Skeletal muscle tissue (tissue), 4 donors: Measurements from ENCODE around the gene DGLUCY. TPM values are rescaled to one million over a fixed set of nuclear protein-coding genes. Genes with fewer than 3 reads are reported as not detected.

Experiments
- H3K27ac ChIP-seq: one replicate; pipeline ENCODE4 v1.7.0; 2013; ENCODE audit warnings: mild to moderate bottlenecking, low read depth, low read length, inconsistent platforms
- H3K27me3 ChIP-seq, 3 donors: one replicate each; pipeline ENCODE4 v1.7.0; 2013; ENCODE audit warnings: low read length in 3 of 3; ENCODE audit not compliant: control insufficient read depth in 3 of 3, insufficient read depth in 3 of 3
- H3K36me3 ChIP-seq, 3 donors: one replicate each; pipeline ENCODE4 v1.7.0; 2013; ENCODE audit warnings: low read length in 3 of 3; ENCODE audit not compliant: control insufficient read depth in 3 of 3, insufficient read depth in 3 of 3
- H3K4me1 ChIP-seq, 3 donors: one replicate each; pipeline ENCODE4 v1.7.0; 2013; ENCODE audit warnings: low read length in 3 of 3, mild to moderate bottlenecking in 3 of 3; ENCODE audit not compliant: control insufficient read depth in 3 of 3, insufficient read depth in 3 of 3
- H3K4me3 ChIP-seq, 3 donors: one replicate each; pipeline ENCODE4 v1.7.0; 2013; ENCODE audit warnings: low read length in 3 of 3
- H3K9ac ChIP-seq, 3 donors: one replicate each; pipeline ENCODE4 v1.7.0; 2013; ENCODE audit warnings: low read length in 3 of 3, mild to moderate bottlenecking in 3 of 3, moderate library complexity in 2 of 3, low read depth in 1 of 3
- H3K9me3 ChIP-seq, 3 donors: one replicate each; pipeline ENCODE4 v1.7.0; 2013; ENCODE audit warnings: low read length in 3 of 3; ENCODE audit not compliant: control insufficient read depth in 3 of 3
- total RNA-seq: library from RNA; depleted of rRNA; stranded (reverse); fragments of >200 nt; gene quantifications from one replicate; pipeline ENCODE4 v1.2.3, GENCODE V29; 2014
- donor health status: Osteomylitis.

Gene DGLUCY
- total RNA-seq, 1 donor from 2014 or later: 49.6 TPM

DNA sequence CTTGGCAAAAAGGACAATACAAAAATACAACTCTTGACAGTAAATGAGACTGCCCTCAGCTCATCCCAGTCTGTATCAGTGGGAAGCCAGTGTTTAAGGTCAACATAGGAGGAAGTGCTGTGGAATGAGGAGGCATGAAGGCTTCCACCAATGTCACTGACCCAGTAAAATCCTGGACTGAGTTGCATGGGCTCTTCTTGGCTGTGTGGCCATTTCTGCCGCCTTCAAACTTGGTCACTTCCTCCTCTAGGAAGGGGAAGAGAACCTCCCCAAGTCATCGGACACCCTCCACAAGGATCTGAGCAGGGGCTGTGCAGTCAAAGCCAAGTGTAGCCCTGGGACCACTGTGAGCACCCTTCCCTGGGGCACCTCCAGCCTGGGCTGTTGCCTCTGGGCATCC lies 118.7 kb downstream of the DGLUCY start:
- peaks cover 7 to 18% (median 16%) of the 10 kb centered on the region in 3 donors for H3K36me3 ChIP-seq
- H3K27ac ChIP-seq: no peak overlapping the region
- H3K4me3 ChIP-seq: no peak overlapping the region
- H3K27me3 ChIP-seq: no peaks in the 10 kb centered on the region
- H3K4me1 ChIP-seq: peaks cover 2 to 7% (median 2%) of the 10 kb centered on the region in 3 donors
- no peak overlapping the region for H3K9ac ChIP-seq
- H3K9me3 ChIP-seq: peaks cover 0 to 4% (median 0%) of the 10 kb centered on the region in 3 donors

DNA sequence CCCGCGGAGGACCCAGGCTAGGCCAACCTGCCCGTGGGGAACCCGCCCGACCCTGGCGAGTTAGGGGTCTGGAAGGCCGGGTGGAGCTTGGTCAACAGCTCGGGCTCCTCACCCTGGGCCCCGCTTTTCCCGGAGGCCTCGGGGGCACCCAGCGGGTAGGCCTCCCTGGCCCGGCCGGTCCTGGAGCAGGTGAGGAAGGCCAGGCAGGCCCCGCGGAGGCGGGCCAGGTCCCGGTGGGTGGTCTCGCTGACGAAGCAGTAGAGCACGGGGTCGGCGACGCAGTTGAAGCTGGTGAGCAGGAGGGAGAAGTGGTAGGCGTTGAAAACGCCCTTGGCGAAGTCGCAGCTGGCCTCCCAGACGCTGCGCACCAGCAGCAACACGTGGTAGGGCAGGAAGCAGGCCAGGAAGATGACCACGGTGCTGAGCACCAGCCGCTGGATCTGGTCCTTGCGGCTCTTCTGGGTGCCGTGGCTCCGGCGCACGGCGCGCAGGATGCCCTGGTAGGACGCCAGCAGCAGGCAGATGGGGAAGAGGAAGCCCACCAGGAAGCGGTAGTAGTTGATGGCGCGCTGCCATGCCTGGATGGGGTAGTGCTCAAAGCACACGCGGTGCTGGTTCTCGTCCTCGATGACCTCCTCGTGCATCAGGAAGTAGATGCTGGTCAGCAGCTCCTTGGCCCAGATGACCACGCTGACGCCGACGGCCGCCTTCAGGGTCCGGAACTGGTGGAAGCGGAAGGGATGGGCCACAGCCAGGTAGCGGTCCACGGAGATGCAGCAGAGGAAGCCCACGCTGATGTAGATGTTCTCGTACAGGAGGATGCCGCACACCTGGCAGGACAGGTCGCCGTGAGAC lies 120.3 kb downstream of the DGLUCY start:
- Histone ChIP-seq H3K36me3 (peaks cover 0 to 13% (median 10%) of the 10 kb centered on the region in 3 donors), H3K9ac (no peak overlapping the region), H3K9me3 (peaks cover 0 to 4% (median 0%) of the 10 kb centered on the region in 3 donors), H3K4me1 (peaks cover 2 to 7% (median 2%) of the 10 kb centered on the region in 3 donors), H3K27ac (no peak overlapping the region), H3K4me3 (no peak overlapping the region), H3K27me3 (no peaks in the 10 kb centered on the region)

DNA sequence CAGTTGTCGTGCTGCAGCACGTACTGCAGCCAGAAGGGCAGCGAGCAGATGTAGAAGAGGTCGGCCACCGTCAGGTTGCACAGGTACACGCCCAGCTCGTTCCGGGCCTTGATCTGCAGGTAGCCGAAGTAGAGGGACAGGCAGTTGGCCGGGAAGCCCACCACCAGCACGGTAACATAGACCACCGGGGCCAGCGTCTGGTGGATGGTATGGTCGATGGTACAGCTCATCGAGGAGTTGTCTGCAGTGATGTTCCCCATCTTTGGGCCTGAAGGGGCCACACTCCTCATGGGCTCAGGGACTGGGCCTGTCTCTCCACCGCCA lies 120.9 kb downstream of the DGLUCY start:
- Histone ChIP-seq H3K27me3 (no peaks in the 10 kb centered on the region), H3K4me1 (peaks cover 2 to 7% (median 2%) of the 10 kb centered on the region in 3 donors), H3K27ac (no peak overlapping the region), H3K9me3 (peaks cover 0 to 4% (median 0%) of the 10 kb centered on the region in 3 donors), H3K4me3 (no peak overlapping the region), H3K9ac (no peak overlapping the region), H3K36me3 (peaks cover 0 to 8% (median 4%) of the 10 kb centered on the region in 3 donors)

DNA sequence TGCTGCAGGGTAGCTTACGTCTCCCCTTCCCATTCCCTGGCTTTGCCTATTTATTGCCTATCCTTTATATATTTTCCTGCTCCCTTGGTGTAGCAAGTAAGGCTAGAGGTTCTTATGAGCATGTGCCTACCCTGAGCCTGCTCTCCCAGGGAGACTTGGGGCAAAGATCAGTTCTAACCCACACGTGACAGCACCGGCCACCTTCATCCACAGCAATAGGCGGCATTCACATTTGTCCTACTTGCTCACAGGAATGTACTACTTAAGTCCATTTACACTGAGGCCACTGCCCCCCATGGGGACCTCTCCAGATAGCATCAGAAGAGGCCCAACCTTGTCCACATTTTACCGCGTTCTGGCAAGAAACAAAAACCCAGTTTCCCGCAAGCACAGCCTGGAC lies 122.0 kb downstream of the DGLUCY start:
- Histone ChIP-seq H3K27ac (no peak overlapping the region), H3K4me1 (peaks cover 2 to 7% (median 2%) of the 10 kb centered on the region in 3 donors), H3K36me3 (peaks cover 0 to 5% (median 0%) of the 10 kb centered on the region in 3 donors), H3K4me3 (no peak overlapping the region), H3K9me3 (peaks cover 0 to 4% (median 0%) of the 10 kb centered on the region in 3 donors), H3K9ac (no peak overlapping the region), H3K27me3 (no peaks in the 10 kb centered on the region)

DNA sequence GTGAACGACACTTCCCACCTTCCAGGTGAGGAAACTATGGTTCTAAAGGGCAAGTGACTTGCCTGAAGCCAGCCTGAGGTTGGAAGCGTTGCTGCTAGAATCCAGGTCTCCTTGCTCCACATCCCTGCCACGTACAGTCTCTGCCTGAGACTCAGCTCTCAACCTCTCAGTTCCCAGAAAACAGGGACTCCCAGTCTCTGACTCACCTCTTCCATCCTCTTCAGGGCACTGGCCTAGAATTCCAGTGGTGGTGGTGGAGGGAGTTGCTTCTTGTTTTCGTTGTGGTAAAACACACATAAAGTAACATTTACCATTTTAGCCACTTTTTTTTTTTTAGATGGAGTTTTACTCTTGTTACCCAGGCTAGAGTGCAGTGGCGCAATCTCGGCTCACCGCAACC lies 123.3 kb downstream of the DGLUCY start:
- peaks cover 0 to 2% (median 0%) of the 10 kb centered on the region in 3 donors for H3K9me3 ChIP-seq
- H3K27me3 ChIP-seq: peaks cover 0 to 2% (median 0%) of the 10 kb centered on the region in 3 donors
- peaks cover 0 to 6% (median 2%) of the 10 kb centered on the region in 3 donors for H3K4me1 ChIP-seq
- no peaks in the 10 kb centered on the region for H3K36me3 ChIP-seq
- no peak overlapping the region for H3K9ac ChIP-seq
- H3K27ac ChIP-seq: no peak overlapping the region
- no peak overlapping the region for H3K4me3 ChIP-seq

DNA sequence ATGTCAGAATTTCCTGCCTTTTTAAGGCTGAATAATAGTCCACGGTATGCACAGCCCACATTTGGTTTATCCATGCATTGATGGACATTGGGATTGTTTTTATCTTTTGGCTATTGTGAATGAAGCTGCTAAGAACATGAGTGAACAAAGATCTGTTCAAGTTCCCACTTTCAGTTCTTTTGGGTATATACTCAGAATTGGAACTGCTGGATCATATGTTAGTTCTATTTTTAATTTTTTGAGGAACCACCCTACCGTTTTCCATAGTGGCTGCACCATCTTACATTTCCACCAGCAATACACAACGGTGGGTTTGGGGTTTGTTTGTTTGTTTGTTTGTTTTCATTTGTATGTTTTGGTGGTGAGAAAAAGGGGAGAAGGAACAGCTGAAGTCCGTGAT lies 124.2 kb downstream of the DGLUCY start:
- Histone ChIP-seq H3K4me3 (no peak overlapping the region), H3K36me3 (no peaks in the 10 kb centered on the region), H3K9me3 (peaks cover 0 to 2% (median 0%) of the 10 kb centered on the region in 3 donors), H3K27ac (no peak overlapping the region), H3K4me1 (peaks cover 0 to 8% (median 3%) of the 10 kb centered on the region in 3 donors), H3K9ac (no peak overlapping the region), H3K27me3 (peaks cover 0 to 4% (median 0%) of the 10 kb centered on the region in 3 donors)

DNA sequence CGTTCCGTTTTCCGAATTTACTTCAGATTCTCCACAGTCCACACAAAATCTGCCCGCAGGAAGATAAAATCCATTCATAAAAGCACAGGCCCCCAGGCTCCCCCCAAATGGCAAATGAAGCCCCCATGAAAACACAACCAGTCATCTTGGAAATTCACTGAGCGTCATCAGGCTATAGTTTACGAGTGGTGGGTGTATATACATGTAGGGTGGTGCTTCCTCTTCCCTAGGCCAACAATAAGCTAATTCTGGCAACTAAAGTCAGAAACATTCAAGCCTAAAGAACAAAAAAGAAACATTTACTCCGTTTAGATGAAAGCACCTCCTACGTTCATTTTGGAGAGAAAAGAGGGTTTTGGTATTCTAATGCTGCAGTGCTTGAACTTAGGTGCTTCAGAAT lies 124.8 kb downstream of the DGLUCY start:
- no peak overlapping the region for H3K9ac ChIP-seq
- H3K36me3 ChIP-seq: no peaks in the 10 kb centered on the region
- H3K9me3 ChIP-seq: peaks cover 0 to 2% (median 0%) of the 10 kb centered on the region in 3 donors
- H3K27ac ChIP-seq: no peak overlapping the region
- peaks cover 0 to 5% (median 0%) of the 10 kb centered on the region in 3 donors for H3K27me3 ChIP-seq
- peaks cover 3 to 9% (median 7%) of the 10 kb centered on the region in 3 donors for H3K4me1 ChIP-seq
- H3K4me3 ChIP-seq: no peak overlapping the region

DNA sequence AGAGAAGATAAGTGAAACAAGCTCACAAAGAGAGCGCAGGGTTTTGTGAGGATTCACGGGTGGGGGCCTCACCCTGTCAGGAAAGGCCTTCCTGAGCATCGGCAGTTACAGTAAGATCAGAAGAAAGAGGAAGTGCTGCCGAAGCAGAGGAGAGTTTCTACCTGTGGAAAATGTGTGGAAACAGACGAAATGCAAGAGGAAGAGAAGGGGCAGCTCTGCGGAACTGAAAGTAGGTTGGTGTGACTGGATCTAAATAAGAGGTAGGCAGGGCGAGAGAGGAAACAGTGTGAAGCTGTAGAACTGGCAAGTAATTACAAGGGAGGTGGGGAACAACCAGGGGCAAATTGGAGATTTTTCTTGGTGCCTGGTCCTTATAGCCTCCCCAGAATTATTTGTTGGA lies 128.0 kb downstream of the DGLUCY start:
- H3K9ac ChIP-seq: no peak overlapping the region
- no peaks in the 10 kb centered on the region for H3K9me3 ChIP-seq
- H3K4me3 ChIP-seq: no peak overlapping the region
- peaks cover 0 to 17% (median 0%) of the 10 kb centered on the region in 3 donors for H3K27me3 ChIP-seq
- no peak overlapping the region for H3K27ac ChIP-seq
- peaks cover 7 to 16% (median 13%) of the 10 kb centered on the region in 3 donors for H3K4me1 ChIP-seq
- no peaks in the 10 kb centered on the region for H3K36me3 ChIP-seq

DNA sequence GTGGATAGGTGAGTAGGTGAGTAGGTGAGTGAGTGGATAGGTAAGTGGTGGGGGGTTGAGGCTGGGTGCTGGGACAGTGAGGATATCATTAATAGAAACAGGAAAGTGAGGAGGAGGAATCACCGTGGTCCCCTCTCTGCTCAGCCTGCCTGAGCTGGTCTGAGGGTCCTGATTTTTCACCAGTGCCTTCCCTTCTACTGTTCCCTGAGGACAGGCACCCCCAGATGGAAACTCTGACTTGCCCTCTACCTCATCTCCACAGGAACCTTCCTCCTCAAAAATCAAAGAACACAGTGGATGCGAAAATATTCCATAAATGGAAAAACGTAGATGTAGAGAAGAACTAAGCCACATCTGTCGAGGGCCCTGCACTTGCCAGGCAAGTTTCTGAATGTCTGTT lies 128.8 kb downstream of the DGLUCY start:
- no peaks in the 10 kb centered on the region for H3K36me3 ChIP-seq
- no peak overlapping the region for H3K4me3 ChIP-seq
- H3K4me1 ChIP-seq: peaks cover 7 to 16% (median 13%) of the 10 kb centered on the region in 3 donors
- H3K9me3 ChIP-seq: no peaks in the 10 kb centered on the region
- no peak overlapping the region for H3K27ac ChIP-seq
- no peak overlapping the region for H3K9ac ChIP-seq
- H3K27me3 ChIP-seq: peaks cover 0 to 17% (median 0%) of the 10 kb centered on the region in 3 donors

DNA sequence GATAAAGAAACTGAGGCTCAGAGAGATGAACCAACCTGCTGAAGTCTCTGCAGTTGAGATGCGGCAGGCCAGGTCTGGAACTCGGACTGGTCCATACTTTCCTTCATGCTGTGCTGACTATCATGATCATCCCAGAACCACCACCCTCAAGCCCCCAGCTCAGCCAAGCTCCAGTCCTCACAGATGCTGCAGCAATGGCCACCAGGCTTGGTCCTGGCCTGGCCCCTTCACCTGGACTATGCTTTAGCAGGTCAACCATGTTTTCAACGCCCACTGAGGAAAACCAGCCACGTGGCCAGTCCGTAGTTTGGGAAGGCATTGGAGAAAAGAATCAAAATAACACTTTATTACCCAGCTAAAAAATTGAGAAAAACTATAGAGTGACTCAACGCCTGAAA lies 129.2 kb downstream of the DGLUCY start:
- Histone ChIP-seq H3K27me3 (peaks cover 0 to 17% (median 0%) of the 10 kb centered on the region in 3 donors), H3K9me3 (no peaks in the 10 kb centered on the region), H3K9ac (no peak overlapping the region), H3K4me3 (no peak overlapping the region), H3K36me3 (no peaks in the 10 kb centered on the region), H3K4me1 (peaks cover 7 to 16% (median 13%) of the 10 kb centered on the region in 3 donors), H3K27ac (no peak overlapping the region)
